H9 (cell line): ENCODE measurements around the gene STARD4. TPM values are rescaled to one million over a fixed set of nuclear protein-coding genes. Genes with fewer than 3 reads are reported as not detected.

ENCODE experiments used
- DNase-seq: peaks from one replicate; pipeline ENCODE4 v3.0.0-alpha.2; 2017
- H2AFZ ChIP-seq: one replicate; pipeline ENCODE4 v1.6.1; 2013; ENCODE audit warnings: mild to moderate bottlenecking, low read length, control low read depth, moderate library complexity
- H2AK5ac ChIP-seq: 2 replicates; pipeline ENCODE4 v1.6.1; 2013; ENCODE audit warnings: low read length, control low read depth, mixed read lengths; ENCODE audit not compliant: insufficient read length
- H2BK120ac ChIP-seq: one replicate; pipeline ENCODE4 v1.6.1; 2013; ENCODE audit warnings: low read depth, mild to moderate bottlenecking, low read length, control low read depth, inconsistent platforms; ENCODE audit not compliant: poor library complexity, severe bottlenecking
- H2BK12ac ChIP-seq: 2 replicates; pipeline ENCODE4 v1.6.1; 2013; ENCODE audit warnings: low read length, control low read depth, mixed read lengths, low read depth; ENCODE audit not compliant: insufficient read length
- H2BK15ac ChIP-seq: 2 replicates; pipeline ENCODE4 v1.6.1; 2013; ENCODE audit warnings: low read depth, low read length, control low read depth
- H2BK20ac ChIP-seq: one replicate; pipeline ENCODE4 v1.6.1; 2013; ENCODE audit warnings: low read depth, mild to moderate bottlenecking, low read length, control low read depth, inconsistent platforms; ENCODE audit not compliant: poor library complexity, severe bottlenecking
- H2BK5ac ChIP-seq: 2 replicates; pipeline ENCODE4 v1.6.1; 2013; ENCODE audit warnings: low read length, control low read depth, mixed read lengths; ENCODE audit not compliant: insufficient read length
- H3K14ac ChIP-seq: 2 replicates; pipeline ENCODE4 v1.6.1; 2013; ENCODE audit warnings: low read length, control low read depth; ENCODE audit not compliant: insufficient read depth
- H3K18ac ChIP-seq: 2 replicates; pipeline ENCODE4 v1.6.1; 2013; ENCODE audit warnings: low read depth, mild to moderate bottlenecking, mixed read lengths, low read length, control low read depth; ENCODE audit not compliant: insufficient read length
- H3K23ac ChIP-seq: 2 replicates; pipeline ENCODE4 v1.6.1; 2013; ENCODE audit warnings: low read length, control low read depth, mixed read lengths, low read depth; ENCODE audit not compliant: insufficient read length
- H3K23me2 ChIP-seq: 2 replicates; pipeline ENCODE4 v1.6.1; 2013; ENCODE audit warnings: low read depth, mild to moderate bottlenecking, mixed read lengths, low read length, control low read depth; ENCODE audit not compliant: insufficient read length, poor library complexity, severe bottlenecking
- H3K27ac ChIP-seq: 2 replicates; pipeline ENCODE4 v1.5.1; 2013; ENCODE audit warnings: low read length, control low read depth, mixed read lengths, low read depth; ENCODE audit not compliant: insufficient read length
- H3K27me3 ChIP-seq: 2 replicates; pipeline ENCODE4 v1.6.1; 2013; ENCODE audit warnings: low read length, control low read depth, inconsistent platforms; ENCODE audit not compliant: insufficient read depth
- H3K4ac ChIP-seq: 2 replicates; pipeline ENCODE4 v1.6.1; 2013; ENCODE audit warnings: low read depth, mild to moderate bottlenecking, control low read depth, inconsistent platforms, low read length, moderate library complexity
- H3K4me1 ChIP-seq: 2 replicates; pipeline ENCODE4 v1.6.1; 2013; ENCODE audit warnings: low read length, control low read depth, inconsistent platforms; ENCODE audit not compliant: insufficient read depth
- H3K4me2 ChIP-seq: 2 replicates; pipeline ENCODE4 v1.6.1; 2013; ENCODE audit warnings: low read length, control low read depth, mixed read lengths; ENCODE audit not compliant: insufficient read length, insufficient read depth
- H3K56ac ChIP-seq: 2 replicates; pipeline ENCODE4 v1.6.1; 2013; ENCODE audit warnings: low read depth, mild to moderate bottlenecking, mixed read lengths, low read length, control low read depth; ENCODE audit not compliant: insufficient read length
- H3K79me1 ChIP-seq: 2 replicates; pipeline ENCODE4 v1.6.1; 2013; ENCODE audit warnings: low read depth, mild to moderate bottlenecking, moderate library complexity, low read length, control low read depth, inconsistent platforms; ENCODE audit not compliant: insufficient read depth, poor library complexity, severe bottlenecking
- H3K79me2 ChIP-seq: 2 replicates; pipeline ENCODE4 v1.6.1; 2013; ENCODE audit warnings: low read length, control low read depth, inconsistent platforms; ENCODE audit not compliant: insufficient read depth
- H3K9ac ChIP-seq: 2 replicates; pipeline ENCODE4 v1.6.1; 2013; ENCODE audit warnings: low read length, control low read depth, mixed read lengths; ENCODE audit not compliant: insufficient read length; ENCODE audit errors: extremely low read depth
- H3K9me3 ChIP-seq: one replicate; pipeline ENCODE4 v1.6.1; 2013; ENCODE audit warnings: low read depth, low read length, inconsistent platforms; ENCODE audit not compliant: control insufficient read depth
- H3T11ph ChIP-seq: one replicate; pipeline ENCODE4 v1.6.1; 2013; ENCODE audit warnings: mild to moderate bottlenecking, low read length, control low read depth, inconsistent platforms
- H4K20me1 ChIP-seq: one replicate; pipeline ENCODE4 v1.6.1; 2013; ENCODE audit not compliant: control insufficient read depth, insufficient read length, insufficient read depth
- H4K5ac ChIP-seq: 2 replicates; pipeline ENCODE4 v1.6.1; 2013; ENCODE audit warnings: low read depth, mild to moderate bottlenecking, mixed read lengths, low read length, control low read depth; ENCODE audit not compliant: insufficient read length
- H4K8ac ChIP-seq: replicated peaks from 2 replicates; pipeline ENCODE4 v1.6.1; 2013; ENCODE audit warnings: low read length, control low read depth, mixed read lengths, low read depth; ENCODE audit not compliant: insufficient read length
- H4K91ac ChIP-seq: 2 replicates; pipeline ENCODE4 v1.6.1; 2013; ENCODE audit warnings: low read depth, mild to moderate bottlenecking, moderate library complexity, mixed read lengths, low read length, control low read depth; ENCODE audit not compliant: insufficient read length
- H3K27ac Mint-ChIP-seq, 3 experiments: 2 replicates in 2 of 3; 3 replicates in 1 of 3; pipeline ENCODE4 v1.8.0; 2020 to 2021; ENCODE audit warnings: mixed read lengths in 3 of 3, mild to moderate bottlenecking in 1 of 3, moderate library complexity in 1 of 3
- H3K27me3 Mint-ChIP-seq: 2 replicates; pipeline ENCODE4 v1.8.0; 2021; ENCODE audit warnings: low read depth, mild to moderate bottlenecking, moderate library complexity, mixed read lengths
- H3K36me3 Mint-ChIP-seq, 3 experiments: 2 replicates in 2 of 3; 3 replicates in 1 of 3; pipeline ENCODE4 v1.8.0; 2020 to 2021; ENCODE audit warnings: low read depth in 3 of 3, mixed read lengths in 3 of 3; ENCODE audit not compliant: insufficient read depth in 1 of 3
- H3K4me1 Mint-ChIP-seq, 2 experiments: 2 replicates each; pipeline ENCODE4 v1.8.0; 2020; ENCODE audit warnings: mixed read lengths in 2 of 2
- H3K4me3 Mint-ChIP-seq, 2 experiments: 2 replicates in 1 of 2; 3 replicates in 1 of 2; pipeline ENCODE4 v1.8.0; 2020 to 2021; ENCODE audit warnings: mild to moderate bottlenecking in 2 of 2, mixed read lengths in 2 of 2, moderate library complexity in 1 of 2
- H3K9me3 Mint-ChIP-seq, 2 experiments: 2 replicates in 1 of 2; 3 replicates in 1 of 2; pipeline ENCODE4 v1.8.0; 2020; ENCODE audit warnings: mild to moderate bottlenecking in 2 of 2, mixed read lengths in 2 of 2, moderate library complexity in 1 of 2
- CTCF ChIP-seq: fragments of 200-600 bp; sonication (generic); conservative IDR thresholded peaks from 3 replicates; pipeline ENCODE4 v1.8.0; 2021; ENCODE audit warnings: antibody characterized with exemption, mild to moderate bottlenecking
- WGBS: extraction: QIAGEN DNeasy Blood & Tissue Kit; methylation state at CpG from one replicate; pipeline ENCODE4 v1.1.7; 2013; ENCODE audit warnings: missing lambda C conversion rate, low lambda C conversion rate, mixed read lengths; ENCODE audit not compliant: insufficient read length; ENCODE audit errors: extremely low coverage; 5-methylcytosine and 5-hydroxymethylcytosine counted together
- total RNA-seq: library from RNA; stranded (reverse); gene quantifications from 2 replicates; pipeline ENCODE4 v1.2.1, GENCODE V29; 2021

STARD4 gene
- total RNA-seq, 1 experiment from 2014 or later = 28.7 TPM

GRCh38 chr5:111548992-111549649 is 36.8 kb upstream of the STARD4 start:
- Histone ChIP-seq H2BK20ac (no peak overlapping the region), H3T11ph (no peak overlapping the region), H3K23me2 (no peaks in the 10 kb centered on the region), H2BK5ac (no peak overlapping the region), H3K27me3 (no peaks in the 10 kb centered on the region), H3K56ac (no peak overlapping the region), H2AFZ (no peak overlapping the region), H4K8ac (no peak overlapping the region), H2BK15ac (no peak overlapping the region), H3K9me3 (no peaks in the 10 kb centered on the region), H2AK5ac (no peak overlapping the region), H4K20me1 (no peaks in the 10 kb centered on the region), H4K91ac (no peak overlapping the region), H2BK120ac (no peak overlapping the region), H3K4ac (no peak overlapping the region), H3K23ac (no peak overlapping the region), H3K79me1 (no peaks in the 10 kb centered on the region), H3K79me2 (no peaks in the 10 kb centered on the region), H3K9ac (no peak overlapping the region), H3K4me1 (peaks cover 9% of the 10 kb centered on the region; the same call in 1 of the 2 replicates), H3K18ac (no peak overlapping the region), H3K14ac (no peak overlapping the region), H2BK12ac (no peak overlapping the region), H4K5ac (no peak overlapping the region), H3K27ac (no peak overlapping the region), H3K4me2 (no peak overlapping the region)
- TF ChIP-seq CTCF = no peak
- Mint-ChIP-seq H3K4me1 (peaks cover 37 to 38% of the 10 kb centered on the region in 2 experiments), H3K36me3 (peaks cover 0 to 1% (median 0%) of the 10 kb centered on the region in 3 experiments; a peak in 1 of 7 replicates), H3K27me3 (no peaks in the 10 kb centered on the region), H3K27ac (no peak overlapping the region; a peak in 1 of 7 replicates), H3K9me3 (no peaks in the 10 kb centered on the region; a peak in 1 of 5 replicates), H3K4me3 (no peak overlapping the region)
- no CpG with 5 or more reads among the region's 6 CpGs for WGBS
- DNase-seq = no peak
